Measurements from ENCODE around the gene TTLL8. TPM values are rescaled to one million over a fixed set of nuclear protein-coding genes. Genes with fewer than 3 reads are reported as not detected.

TTLL8 gene
- total RNA-seq, 1 donor from 2014 or later: not detected

DNA sequence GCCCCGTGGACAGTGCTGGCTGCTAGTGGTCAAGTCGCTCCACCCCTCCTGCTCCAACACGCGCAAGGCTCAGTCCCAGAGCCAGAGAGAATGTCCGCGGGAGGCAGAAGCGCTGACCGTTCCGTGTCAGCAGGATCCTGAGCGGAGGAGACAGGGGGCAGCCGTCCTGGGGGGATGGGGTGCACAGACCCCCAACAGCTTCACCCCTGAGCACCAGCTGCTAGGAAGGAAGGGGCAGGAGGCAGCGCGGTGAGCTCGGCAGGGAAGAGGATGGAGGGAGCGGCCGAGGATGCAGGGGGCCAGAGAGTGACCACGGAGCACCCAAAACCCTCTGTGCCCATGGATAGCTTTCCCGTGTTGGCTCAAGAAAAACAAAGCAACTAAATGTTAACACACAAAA, 6.4 kb upstream of the TTLL8 start:
- no peak for ATAC-seq
- no peak for DNase-seq
- intact Hi-C loops (cut with micrococcal nuclease): no loop called here

GRCh38 chr22:50063589-50064393, 5.7 kb upstream of the TTLL8 start:
- ATAC-seq (no peak), DNase-seq (no peak)
- intact Hi-C loops (cut with micrococcal nuclease): no loop called here

- DNase-seq: no peak
- intact Hi-C loops (cut with micrococcal nuclease): no loop called here
- no peak for ATAC-seq
These were observed 4.5 kb upstream of the TTLL8 start for GRCh38 chr22:50062509-50063135.

- intact Hi-C loops (cut with micrococcal nuclease): no loop called here
- no peak for DNase-seq
- ATAC-seq: no peak
These were observed 3.8 kb upstream of the TTLL8 start for GRCh38 chr22:50061824-50062355.

- intact Hi-C loops (cut with micrococcal nuclease): no loop called here
- ATAC-seq: no peak
- no peak for DNase-seq
These were observed 3.2 kb upstream of the TTLL8 start for GRCh38 chr22:50061141-50061823.

GRCh38 chr22:50060441-50061140, 2.5 kb upstream of the TTLL8 start:
- intact Hi-C loops (cut with micrococcal nuclease): no loop called here
- DNase-seq (no peak), ATAC-seq (no peak)

DNA sequence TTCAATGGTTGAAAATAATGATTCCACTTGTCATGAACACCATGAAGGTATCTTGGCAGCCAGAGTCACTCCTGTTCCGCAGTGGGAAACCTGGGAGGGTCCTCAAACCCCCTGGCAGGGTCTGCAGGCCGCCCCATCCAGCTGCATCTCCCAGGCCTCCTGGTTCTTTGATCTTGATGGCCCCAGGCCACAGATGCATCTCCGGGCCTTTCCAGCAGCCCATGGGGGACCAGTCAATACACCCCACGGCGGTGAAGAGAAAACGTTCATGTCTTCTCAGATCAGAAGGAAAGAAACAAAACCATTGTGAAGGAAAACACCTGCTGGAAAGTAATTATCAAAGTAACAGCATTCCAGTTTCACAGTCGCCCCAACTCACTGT, 1.8 kb upstream of the TTLL8 start:
- intact Hi-C loops (cut with micrococcal nuclease): no loop called here
- ATAC-seq (no peak), DNase-seq (no peak)

DNA sequence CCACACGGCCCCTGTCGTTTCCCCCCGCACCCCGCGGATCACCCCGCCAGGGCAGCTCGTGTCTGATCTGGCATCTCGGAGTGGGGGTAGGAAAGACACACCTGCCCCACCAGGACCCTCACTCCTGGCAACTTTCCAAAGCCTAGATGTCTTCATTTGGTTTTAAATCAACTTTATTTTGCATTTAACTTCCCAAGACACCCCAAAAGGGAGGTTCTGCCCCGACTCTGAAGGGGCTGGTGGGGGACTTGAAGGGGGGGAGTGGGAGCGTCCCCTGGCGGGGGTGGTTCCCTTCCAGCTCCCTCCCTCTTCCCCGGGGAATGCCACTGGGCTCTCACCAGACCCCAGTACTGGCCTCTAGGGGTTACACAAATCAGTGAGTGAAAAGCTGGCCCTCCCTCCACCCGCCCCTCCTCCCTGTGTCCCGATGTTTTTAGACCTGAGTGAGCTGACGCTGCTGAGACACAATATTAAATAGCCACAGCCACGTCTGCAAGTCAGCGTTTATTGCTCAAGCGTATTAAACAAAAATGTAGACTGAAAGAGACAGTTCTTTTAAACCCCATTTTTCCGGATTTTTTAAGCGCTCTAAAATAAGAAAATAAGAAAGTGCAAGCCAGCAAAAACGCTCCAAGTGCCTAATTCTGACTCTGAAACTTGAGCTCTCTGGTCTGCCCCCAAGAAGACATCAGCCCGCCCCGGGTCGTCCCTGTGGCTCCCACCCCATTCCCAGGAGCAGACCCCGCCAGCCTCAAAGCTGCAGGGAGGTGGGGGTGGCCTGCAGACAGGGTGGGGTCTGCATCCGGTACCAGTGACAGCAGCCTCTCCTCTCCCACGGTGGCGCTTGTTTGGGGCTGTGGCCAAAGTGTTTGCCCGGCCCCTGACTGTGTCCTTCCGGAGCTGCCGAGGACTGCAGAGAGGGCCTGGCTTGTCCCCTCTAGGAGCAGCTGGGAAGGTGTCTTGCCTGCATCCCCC, 1.1 kb upstream of the TTLL8 start:
- intact Hi-C loops (cut with micrococcal nuclease): no loop called here
- DNase-seq (no peak), ATAC-seq (peak; percentile 42)

GRCh38 chr22:50057278-50058060, 629 bp downstream of the TTLL8 start:
- DNase-seq (peak; percentile 22), ATAC-seq (no peak)
- intact Hi-C loops (cut with micrococcal nuclease): no loop called here

GRCh38 chr22:50056214-50056972, 1.7 kb downstream of the TTLL8 start:
- DNase-seq (no peak), ATAC-seq (no peak)

DNA sequence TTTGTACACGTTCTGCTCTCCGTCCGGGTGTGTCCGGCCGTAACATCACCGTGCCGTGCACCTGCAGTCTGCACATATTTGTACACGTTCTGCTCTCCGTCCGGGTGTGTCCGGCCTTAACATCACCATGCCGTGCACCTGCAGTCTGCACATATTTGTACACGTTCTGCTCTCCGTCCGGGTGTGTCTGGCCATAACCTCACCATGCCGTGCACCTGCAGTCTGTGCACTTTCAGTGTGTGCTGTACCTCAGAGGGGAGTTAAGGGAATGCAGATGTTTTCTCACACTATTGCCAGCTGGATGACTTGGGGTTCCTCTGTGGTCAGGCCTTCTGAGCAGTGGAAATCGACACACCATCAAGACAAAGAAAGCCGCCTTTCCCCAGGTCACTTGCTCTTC, 4.2 kb downstream of the TTLL8 start:
- intact Hi-C loops (cut with micrococcal nuclease): no loop called here
- no peak for ATAC-seq
- DNase-seq: no peak

More at GRCh38 chr22:50056214-50056972, 1.7 kb downstream of the TTLL8 start:
- intact Hi-C loops (cut with micrococcal nuclease): no loop called here

GRCh38 chr22:50051930-50052329, 6.2 kb downstream of the TTLL8 start:
- DNase-seq (peak; percentile 15), ATAC-seq (no peak)
- intact Hi-C loops (cut with micrococcal nuclease): no loop called here

DNA sequence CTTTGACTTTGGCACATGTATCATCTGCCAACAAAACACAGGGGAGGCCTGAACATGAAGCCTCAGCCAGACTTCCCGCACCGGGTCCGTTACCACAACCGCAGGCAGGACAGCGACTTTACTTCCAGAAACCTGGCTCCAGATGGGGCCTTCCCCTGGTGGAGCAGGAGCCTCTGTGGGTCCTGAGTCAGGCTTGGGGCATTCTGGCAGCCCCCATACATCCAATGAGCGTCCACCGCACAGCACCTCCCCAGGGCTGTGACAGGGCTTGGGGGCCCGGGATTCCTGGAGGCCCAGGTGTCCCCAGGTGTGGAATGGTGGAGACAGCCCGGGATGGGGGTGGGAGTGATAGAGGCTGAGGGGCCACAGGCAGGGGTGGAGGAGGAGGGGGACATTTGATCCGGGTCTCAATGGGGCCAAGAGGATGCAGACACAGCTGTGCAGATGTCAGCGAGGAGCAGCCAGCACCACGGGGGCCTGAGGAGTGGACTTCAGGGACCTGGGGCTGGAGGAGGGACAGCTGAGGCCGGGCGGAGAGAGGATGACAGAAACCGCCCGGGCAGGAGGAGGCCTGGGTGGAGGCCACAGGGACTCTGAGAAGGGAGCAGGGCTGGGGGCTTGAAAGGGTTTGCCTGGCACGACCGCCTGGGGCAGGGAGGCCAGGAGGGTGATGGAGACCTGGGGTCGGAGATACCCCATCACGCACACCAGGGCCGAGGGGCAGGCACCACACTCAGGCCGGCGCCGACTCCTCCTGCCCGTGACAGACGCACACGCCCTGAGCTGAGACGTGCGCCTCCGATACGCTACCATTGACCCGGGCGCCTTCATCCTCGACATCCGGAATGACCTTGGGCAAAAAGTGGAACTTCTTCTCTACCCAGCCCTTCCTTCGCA, 8.6 kb downstream of the TTLL8 start:
- intact Hi-C loops (cut with micrococcal nuclease): no loop called here
- no peak for DNase-seq
- ATAC-seq: no peak

DNA sequence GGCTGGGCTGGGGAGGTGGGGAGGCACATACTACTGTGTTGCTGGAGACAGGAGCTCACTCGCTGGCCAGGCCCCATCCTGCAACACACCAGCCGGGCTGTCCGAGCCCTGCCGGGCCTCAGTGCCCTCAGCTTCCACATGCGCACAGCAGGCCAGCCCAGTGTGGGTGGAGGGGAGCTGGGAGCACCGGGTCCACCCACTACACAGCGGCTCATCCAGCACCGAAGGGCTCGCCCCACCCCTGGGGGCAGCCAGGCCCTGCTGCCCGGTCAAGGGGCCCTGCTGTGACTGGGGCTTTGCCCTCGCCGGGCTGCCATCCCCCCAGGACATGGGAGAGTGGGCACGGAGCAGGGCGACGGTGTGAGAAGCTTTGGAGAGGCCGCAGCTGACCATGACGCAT, 9.3 kb downstream of the TTLL8 start:
- no peak for DNase-seq
- intact Hi-C loops (cut with micrococcal nuclease): no loop called here
- no peak for ATAC-seq

- ATAC-seq: no peak
- no peak for DNase-seq
- intact Hi-C loops (cut with micrococcal nuclease): no loop called here
These were observed 9.9 kb downstream of the TTLL8 start for GRCh38 chr22:50048061-50048765.
